Measurements from ENCODE around the gene USP17L13.
"Not testable (repeated sequence)": the region's sequence is repeated elsewhere in the genome, so short reads cannot be mapped to it uniquely, and the experiment has no call there.

USP17L13 gene

GRCh38 chr4:9224596-9224995 is at the start of gene USP17L13:
USP17L13 (plus strand) TSS chr4:9224896; CDS start chr4:9224896, 0 bp downstream.
- DNase-seq: not testable (repeated sequence)

- not testable (repeated sequence) for DNase-seq
Observed at GRCh38 chr4:9210357-9210756, 14.3 kb upstream of the USP17L13 start, which contains the start of gene USP17L10. USP17L10 (plus strand) TSS chr4:9210657; CDS start chr4:9210657, 0 bp downstream.

GRCh38 chr4:9214701-9215100 is 10.0 kb upstream of the USP17L13 start:
- DNase-seq: not testable (repeated sequence)

GRCh38 chr4:9215105-9215504 is 9.6 kb upstream of the USP17L13 start, which contains the start of gene USP17L11:
USP17L11 (plus strand) TSS chr4:9215405; CDS start chr4:9215405, 0 bp downstream.
- DNase-seq: not testable (repeated sequence)

- not testable (repeated sequence) for DNase-seq
Observed at GRCh38 chr4:9219852-9220251, 4.8 kb upstream of the USP17L13 start, which contains the start of gene USP17L12. USP17L12 (plus strand) TSS chr4:9220152; CDS start chr4:9220152, 0 bp downstream.

- not testable (repeated sequence) for DNase-seq
Observed at GRCh38 chr4:9230249-9230648, 5.6 kb downstream of the USP17L13 start.

- not testable (repeated sequence) for DNase-seq
Observed at GRCh38 chr4:9234085-9234484, 9.4 kb downstream of the USP17L13 start, which contains the start of gene USP17L15. USP17L15 (plus strand) TSS chr4:9234385; CDS start chr4:9234385, 0 bp downstream.

GRCh38 chr4:9238461-9238860 is 13.8 kb downstream of the USP17L13 start:
- not testable (repeated sequence) for DNase-seq

GRCh38 chr4:9243579-9243978 is 18.9 kb downstream of the USP17L13 start, which contains the start of gene USP17L17:
USP17L17 (plus strand) TSS chr4:9243879; CDS start chr4:9243879, 0 bp downstream.
- not testable (repeated sequence) for DNase-seq

- not testable (repeated sequence) for DNase-seq
Observed at GRCh38 chr4:9247953-9248680, 23.4 kb downstream of the USP17L13 start, which contains the start of gene USP17L18. USP17L18 (plus strand) TSS chr4:9248630; CDS start chr4:9248630, 0 bp downstream.

GRCh38 chr4:9253078-9253477 is 28.4 kb downstream of the USP17L13 start, which contains the start of gene USP17L19:
USP17L19 (plus strand) TSS chr4:9253378; CDS start chr4:9253378, 0 bp downstream.
- DNase-seq: not testable (repeated sequence)

GRCh38 chr4:9257824-9258223 is 33.1 kb downstream of the USP17L13 start, which contains the start of gene USP17L20:
USP17L20 (plus strand) TSS chr4:9258124; CDS start chr4:9258124, 0 bp downstream.
- DNase-seq: not testable (repeated sequence)

- not testable (repeated sequence) for DNase-seq
Observed at GRCh38 chr4:9262572-9262971, 37.9 kb downstream of the USP17L13 start, which contains the start of gene USP17L21. USP17L21 (plus strand) TSS chr4:9262872; CDS start chr4:9262872, 0 bp downstream.

GRCh38 chr4:9267319-9267718 is 42.6 kb downstream of the USP17L13 start, which contains the start of gene USP17L22:
USP17L22 (plus strand) TSS chr4:9267619; CDS start chr4:9267619, 0 bp downstream.
- DNase-seq: not testable (repeated sequence)

GRCh38 chr4:9271719-9272118 is 47.0 kb downstream of the USP17L13 start:
- not testable (repeated sequence) for DNase-seq
